Activated CD4-positive, alpha-beta T cell treated with anti-CD3 and anti-CD28 coated beads for 36 hours (primary cell): Measurements from ENCODE around the gene ZRANB3. TPM values are rescaled to one million over a fixed set of nuclear protein-coding genes. Genes with fewer than 3 reads are reported as not detected.
"Not testable (repeated sequence)": the region's sequence is repeated elsewhere in the genome, so short reads cannot be mapped to it uniquely, and the experiment has no call there.

Experiments
- ATAC-seq: fragments of 200-7000 bp; cut with Tn5 transposase; one replicate; pipeline ENCODE4 v1.10.0; 2021; ENCODE audit warnings: mild to moderate bottlenecking, moderate library complexity
- CTCF ChIA-PET: fragments of 350-600 bp; sonication (Branson Sonifier 250); formaldehyde crosslinking; loops from one replicate; lab custom pipeline; 2021; ENCODE audit warnings: antibody characterized with exemption; lab: Charles Lee
- POLR2A ChIA-PET: fragments of 350-600 bp; sonication (Branson Sonifier 250); formaldehyde crosslinking; loops from one replicate; lab custom pipeline; 2021; ENCODE audit warnings: antibody characterized with exemption, inconsistent platforms; lab: Charles Lee
- DNase-seq: peaks from one replicate; pipeline ENCODE4 v3.0.0-alpha.2; 2020
- H3K27ac Mint-ChIP-seq: one replicate; pipeline ENCODE4 v1.8.0; 2021; ENCODE audit warnings: mixed read lengths
- H3K27me3 Mint-ChIP-seq: one replicate; pipeline ENCODE4 v1.8.0; 2021; ENCODE audit warnings: mixed read lengths
- H3K36me3 Mint-ChIP-seq: one replicate; pipeline ENCODE4 v1.8.0; 2021; ENCODE audit warnings: low read depth, mixed read lengths
- H3K4me1 Mint-ChIP-seq: one replicate; pipeline ENCODE4 v1.8.0; 2021; ENCODE audit warnings: mixed read lengths
- H3K4me3 Mint-ChIP-seq: one replicate; pipeline ENCODE4 v1.8.0; 2021; ENCODE audit warnings: mild to moderate bottlenecking, moderate library complexity, mixed read lengths
- H3K9me3 Mint-ChIP-seq: one replicate; pipeline ENCODE4 v1.8.0; 2021; ENCODE audit warnings: low read depth, mixed read lengths
- intact Hi-C, 2 experiments: fragments of 100-400 bp; cut with DNase I in 1 of 2; cut with micrococcal nuclease in 1 of 2; formaldehyde crosslinking; loops; one replicate each; pipeline versions ENCODE4 v1.14.2 to v1.15.1; 2022 to 2024; cut with DNase I, micrococcal nuclease
- total RNA-seq, 2 experiments: library from RNA; stranded (reverse); gene quantifications; one replicate each; pipeline ENCODE4 v1.2.3, GENCODE V29; 2021

ZRANB3 gene
- total RNA-seq, 2 experiments from 2014 or later: 15.1 to 16.5 TPM

GRCh38 chr2:135335256-135335655, 195.8 kb downstream of the ZRANB3 start:
- intact Hi-C loops: no loop called here
- Mint-ChIP-seq H3K4me1 (no peaks in the 10 kb centered on the region), H3K9me3 (peaks cover 11% of the 10 kb centered on the region), H3K4me3 (no peak overlapping the region), H3K27ac (no peak overlapping the region), H3K27me3 (no peaks in the 10 kb centered on the region), H3K36me3 (no peaks in the 10 kb centered on the region)
- CTCF ChIA-PET: interaction anchor here (0.7 kb wide), 1 partner anchor 25 kb away, joined by 3 read pairs; no protein-coding TSS in a partner anchor
- POLR2A ChIA-PET: no interaction called here
- DNase-seq (no peak), ATAC-seq (no peak)

- H3K27ac Mint-ChIP-seq: no peak overlapping the region
- DNase-seq: no peak
- no peaks in the 10 kb centered on the region for H3K27me3 Mint-ChIP-seq
- H3K4me3 Mint-ChIP-seq: no peak overlapping the region
- intact Hi-C loops: no loop called here
- peaks cover 2% of the 10 kb centered on the region for H3K36me3 Mint-ChIP-seq
- no peaks in the 10 kb centered on the region for H3K4me1 Mint-ChIP-seq
- CTCF ChIA-PET: no interaction called here
- peaks cover 30% of the 10 kb centered on the region for H3K9me3 Mint-ChIP-seq
- POLR2A ChIA-PET: no interaction called here
- no peak for ATAC-seq
These were observed 203.9 kb downstream of the ZRANB3 start for GRCh38 chr2:135327146-135327545.

- POLR2A ChIA-PET: no interaction called here
- intact Hi-C loops: no loop called here
- Mint-ChIP-seq H3K36me3 (no peaks in the 10 kb centered on the region), H3K4me1 (no peaks in the 10 kb centered on the region), H3K27me3 (no peaks in the 10 kb centered on the region), H3K27ac (no peak overlapping the region), H3K9me3 (peaks cover 9% of the 10 kb centered on the region), H3K4me3 (no peak overlapping the region)
- ATAC-seq (no peak), DNase-seq (no peak)
- CTCF ChIA-PET: no interaction called here
These were observed 210.3 kb downstream of the ZRANB3 start for GRCh38 chr2:135320465-135321355.

GRCh38 chr2:135318808-135319207, 212.2 kb downstream of the ZRANB3 start:
- DNase-seq (no peak), ATAC-seq (no peak)
- Mint-ChIP-seq H3K4me3 (no peak overlapping the region), H3K36me3 (no peaks in the 10 kb centered on the region), H3K27ac (no peak overlapping the region), H3K4me1 (no peaks in the 10 kb centered on the region), H3K9me3 (peaks cover 4% of the 10 kb centered on the region), H3K27me3 (no peaks in the 10 kb centered on the region)
- intact Hi-C loops: no loop called here
- CTCF ChIA-PET: no interaction called here
- POLR2A ChIA-PET: no interaction called here

- DNase-seq (no peak), ATAC-seq (no peak)
- Mint-ChIP-seq H3K27me3 (no peaks in the 10 kb centered on the region), H3K36me3 (no peaks in the 10 kb centered on the region), H3K4me3 (no peak overlapping the region), H3K27ac (no peak overlapping the region), H3K9me3 (no peaks in the 10 kb centered on the region), H3K4me1 (no peaks in the 10 kb centered on the region)
- ChIA-PET CTCF (no interaction called here), POLR2A (no interaction called here)
- intact Hi-C loops: no loop called here
These were observed 213.6 kb downstream of the ZRANB3 start for GRCh38 chr2:135317375-135317774.

- ChIA-PET CTCF (no interaction called here), POLR2A (no interaction called here)
- H3K9me3 Mint-ChIP-seq: peaks cover 6% of the 10 kb centered on the region
- H3K4me1 Mint-ChIP-seq: no peaks in the 10 kb centered on the region
- no peak overlapping the region for H3K27ac Mint-ChIP-seq
- no peak overlapping the region for H3K4me3 Mint-ChIP-seq
- intact Hi-C loops: no loop called here
- DNase-seq (no peak), ATAC-seq (no peak)
- peaks cover 12% of the 10 kb centered on the region for H3K36me3 Mint-ChIP-seq
- no peaks in the 10 kb centered on the region for H3K27me3 Mint-ChIP-seq
These were observed 219.1 kb downstream of the ZRANB3 start for GRCh38 chr2:135311962-135312361.

GRCh38 chr2:135311268-135311667, 219.8 kb downstream of the ZRANB3 start:
- Mint-ChIP-seq H3K27me3 (no peaks in the 10 kb centered on the region), H3K27ac (no peak overlapping the region), H3K4me1 (no peaks in the 10 kb centered on the region), H3K36me3 (peaks cover 12% of the 10 kb centered on the region), H3K4me3 (no peak overlapping the region), H3K9me3 (peaks cover 6% of the 10 kb centered on the region)
- ChIA-PET POLR2A (no interaction called here), CTCF (no interaction called here)
- DNase-seq (no peak), ATAC-seq (no peak)
- intact Hi-C loops: no loop called here

- no peaks in the 10 kb centered on the region for H3K4me1 Mint-ChIP-seq
- ChIA-PET CTCF (interaction anchor here (0.7 kb wide), 1 partner anchor 24 kb away, joined by 5 read pairs; no protein-coding TSS in a partner anchor), POLR2A (no interaction called here)
- peaks cover 13% of the 10 kb centered on the region for H3K36me3 Mint-ChIP-seq
- ATAC-seq: no peak
- H3K27me3 Mint-ChIP-seq: no peaks in the 10 kb centered on the region
- DNase-seq: no peak
- H3K9me3 Mint-ChIP-seq: peaks cover 16% of the 10 kb centered on the region
- intact Hi-C loops: no loop called here
- no peak overlapping the region for H3K4me3 Mint-ChIP-seq
- H3K27ac Mint-ChIP-seq: no peak overlapping the region
These were observed 226.3 kb downstream of the ZRANB3 start for GRCh38 chr2:135304694-135305093.

- no peak for ATAC-seq
- H3K27me3 Mint-ChIP-seq: no peaks in the 10 kb centered on the region
- H3K36me3 Mint-ChIP-seq: peaks cover 20% of the 10 kb centered on the region
- H3K4me1 Mint-ChIP-seq: no peaks in the 10 kb centered on the region
- no peak for DNase-seq
- intact Hi-C loops: no loop called here
- H3K9me3 Mint-ChIP-seq: peaks cover 18% of the 10 kb centered on the region
- no peak overlapping the region for H3K4me3 Mint-ChIP-seq
- no peak overlapping the region for H3K27ac Mint-ChIP-seq
- ChIA-PET POLR2A (no interaction called here), CTCF (no interaction called here)
These were observed 231.3 kb downstream of the ZRANB3 start for GRCh38 chr2:135299658-135300244.

- intact Hi-C loops: no loop called here
- Mint-ChIP-seq H3K36me3 (peaks cover 20% of the 10 kb centered on the region), H3K4me1 (no peaks in the 10 kb centered on the region), H3K27me3 (no peaks in the 10 kb centered on the region), H3K27ac (no peak overlapping the region), H3K4me3 (no peak overlapping the region), H3K9me3 (peaks cover 18% of the 10 kb centered on the region)
- no peak for ATAC-seq
- DNase-seq: no peak
- ChIA-PET CTCF (no interaction called here), POLR2A (no interaction called here)
These were observed 231.9 kb downstream of the ZRANB3 start for GRCh38 chr2:135299165-135299564.

- intact Hi-C loops, ATAC-seq, H3K4me3 Mint-ChIP-seq, H3K4me1 Mint-ChIP-seq, H3K27ac Mint-ChIP-seq, POLR2A ChIA-PET, CTCF ChIA-PET, H3K36me3 Mint-ChIP-seq, DNase-seq, H3K27me3 Mint-ChIP-seq: not testable (repeated sequence)
- H3K9me3 Mint-ChIP-seq: peaks cover 32% of the 10 kb centered on the region
These were observed 243.9 kb downstream of the ZRANB3 start for GRCh38 chr2:135287121-135287520.

- CTCF ChIA-PET: no interaction called here
These were observed 245.6 kb downstream of the ZRANB3 start for GRCh38 chr2:135285391-135285790.

More at GRCh38 chr2:135285391-135285790, 245.6 kb downstream of the ZRANB3 start:
- Mint-ChIP-seq H3K36me3 (peaks cover 3% of the 10 kb centered on the region), H3K4me1 (no peaks in the 10 kb centered on the region), H3K27ac (no peak overlapping the region), H3K9me3 (peaks cover 29% of the 10 kb centered on the region), H3K27me3 (no peaks in the 10 kb centered on the region), H3K4me3 (no peak overlapping the region)
- intact Hi-C loops: no loop called here
- no peak for DNase-seq
- ATAC-seq: no peak
- POLR2A ChIA-PET: no interaction called here
